Activated CD4-positive, alpha-beta memory T cell treated with anti-CD3 and anti-CD28 coated beads, Interleukin-2, amount 10 ng/mL, durations not matched to agents 7 days and 5 days (primary cell): Measurements from ENCODE around the gene LPCAT3. TPM values are rescaled to one million over a fixed set of nuclear protein-coding genes. Genes with fewer than 3 reads are reported as not detected.

ENCODE experiments used
- CTCF ChIA-PET: fragments of 350-600 bp; sonication (Branson Sonifier 250); formaldehyde crosslinking; loops from one replicate; lab custom pipeline; 2021; ENCODE audit warnings: antibody characterized with exemption, inconsistent platforms; lab: Charles Lee
- POLR2A ChIA-PET: fragments of 350-600 bp; sonication (Branson Sonifier 250); formaldehyde crosslinking; loops from one replicate; lab custom pipeline; 2021; ENCODE audit warnings: antibody characterized with exemption; lab: Charles Lee
- DNase-seq: peaks from one replicate; pipeline ENCODE4 v3.0.0-alpha.2; 2020
- H3K27ac Mint-ChIP-seq: one replicate; pipeline ENCODE4 v1.8.0; 2021; ENCODE audit warnings: mild to moderate bottlenecking, mixed read lengths
- H3K27me3 Mint-ChIP-seq: one replicate; pipeline ENCODE4 v1.8.0; 2021; ENCODE audit warnings: mixed read lengths
- H3K36me3 Mint-ChIP-seq: one replicate; pipeline ENCODE4 v1.8.0; 2021; ENCODE audit warnings: low read depth, mixed read lengths
- H3K4me1 Mint-ChIP-seq: one replicate; pipeline ENCODE4 v1.8.0; 2021; ENCODE audit warnings: mixed read lengths
- H3K4me3 Mint-ChIP-seq: one replicate; pipeline ENCODE4 v1.8.0; 2021; ENCODE audit warnings: mild to moderate bottlenecking, mixed read lengths
- H3K9me3 Mint-ChIP-seq: one replicate; pipeline ENCODE4 v1.8.0; 2021; ENCODE audit warnings: mixed read lengths
- total RNA-seq, 2 experiments: library from RNA; stranded (reverse); gene quantifications; one replicate each; pipeline ENCODE4 v1.2.3, GENCODE V29; 2021

The LPCAT3 gene
- total RNA-seq, 2 experiments from 2014 or later: 34.6 to 37.0 TPM

- no peaks in the 10 kb centered on the region for H3K27me3 Mint-ChIP-seq
- peak overlapping the region; percentile 99 for H3K27ac Mint-ChIP-seq
- DNase-seq: peak; percentile 70
- ChIA-PET POLR2A (interaction anchor here (0.8 to 13.2 kb wide), 19 partner anchors 9 to 271 kb away, joined by 3 to 1188 read pairs (median 8); partner anchors contain the start of genes ATN1, C12orf57, C1RL and CDCA3), CTCF (interaction anchor here (0.6 to 12.2 kb wide), 11 partner anchors 8 to 423 kb away, joined by 3 to 465 read pairs (median 9); partner anchors contain the start of genes C12orf57, PTPN6, RNU7-1 and SPSB2)
- H3K4me1 Mint-ChIP-seq: peaks cover 93% of the 10 kb centered on the region
- peak overlapping the region; percentile 74 for H3K4me3 Mint-ChIP-seq
- no peaks in the 10 kb centered on the region for H3K9me3 Mint-ChIP-seq
- peaks cover 71% of the 10 kb centered on the region for H3K36me3 Mint-ChIP-seq
These were observed 57.5 kb downstream of the LPCAT3 start for GRCh38 chr12:6960593-6961277.

GRCh38 chr12:6959805-6960592 is 58.3 kb downstream of the LPCAT3 start:
- no peaks in the 10 kb centered on the region for H3K27me3 Mint-ChIP-seq
- ChIA-PET POLR2A (interaction anchor here (0.8 to 13.2 kb wide), 18 partner anchors 9 to 207 kb away, joined by 3 to 1188 read pairs (median 14); partner anchors contain the start of genes ATN1, C12orf57, C1RL and CDCA3), CTCF (interaction anchor here (0.6 to 12.2 kb wide), 11 partner anchors 9 to 422 kb away, joined by 3 to 465 read pairs (median 9); partner anchors contain the start of genes C12orf57, LPCAT3, PTPN6 and RNU7-1)
- peaks cover 92% of the 10 kb centered on the region for H3K4me1 Mint-ChIP-seq
- H3K36me3 Mint-ChIP-seq: peaks cover 70% of the 10 kb centered on the region
- peak overlapping the region; percentile 88 for H3K4me3 Mint-ChIP-seq
- no peak for DNase-seq
- H3K9me3 Mint-ChIP-seq: no peaks in the 10 kb centered on the region
- peak overlapping the region; percentile 99 for H3K27ac Mint-ChIP-seq

- Mint-ChIP-seq H3K9me3 (no peaks in the 10 kb centered on the region), H3K36me3 (peaks cover 76% of the 10 kb centered on the region), H3K4me3 (peak overlapping the region; percentile 88), H3K4me1 (peaks cover 92% of the 10 kb centered on the region), H3K27ac (peak overlapping the region; percentile 99), H3K27me3 (no peaks in the 10 kb centered on the region)
- peak; percentile 78 for DNase-seq
- ChIA-PET POLR2A (interaction anchor here (0.7 to 13.2 kb wide), 21 partner anchors 9 to 270 kb away, joined by 3 to 1188 read pairs (median 9); partner anchors contain the start of genes ATN1, C12orf57, C1RL and CDCA3), CTCF (interaction anchor here (1.0 to 12.2 kb wide), 10 partner anchors 9 to 422 kb away, joined by 3 to 465 read pairs (median 8); partner anchors contain the start of genes C12orf57, LPCAT3, PTPN6 and RNU7-1)
These were observed 59.0 kb downstream of the LPCAT3 start for GRCh38 chr12:6959058-6959804.

- H3K36me3 Mint-ChIP-seq: peaks cover 82% of the 10 kb centered on the region
- no peaks in the 10 kb centered on the region for H3K9me3 Mint-ChIP-seq
- no peaks in the 10 kb centered on the region for H3K27me3 Mint-ChIP-seq
- POLR2A ChIA-PET: interaction anchor here (0.7 to 13.2 kb wide), 21 partner anchors 10 to 269 kb away, joined by 3 to 1188 read pairs (median 9); partner anchors contain the start of genes ATN1, C12orf57, C1RL and CDCA3
- peak overlapping the region; percentile 99 for H3K27ac Mint-ChIP-seq
- DNase-seq: no peak
- CTCF ChIA-PET: interaction anchor here (1.0 to 12.2 kb wide), 9 partner anchors 10 to 205 kb away, joined by 3 to 465 read pairs (median 7); partner anchors contain the start of genes C12orf57, LPCAT3, MLF2 and PTPN6
- peak overlapping the region; percentile 88 for H3K4me3 Mint-ChIP-seq
- H3K4me1 Mint-ChIP-seq: peaks cover 93% of the 10 kb centered on the region
These were observed 59.6 kb downstream of the LPCAT3 start for GRCh38 chr12:6958609-6959057.

- peak overlapping the region; percentile 88 for H3K4me3 Mint-ChIP-seq
- H3K36me3 Mint-ChIP-seq: peaks cover 88% of the 10 kb centered on the region
- CTCF ChIA-PET: interaction anchor here (0.6 to 12.2 kb wide), 8 partner anchors 10 to 205 kb away, joined by 3 to 465 read pairs (median 8); partner anchors contain the start of genes C12orf57, LPCAT3, MLF2 and PTPN6
- no peaks in the 10 kb centered on the region for H3K9me3 Mint-ChIP-seq
- DNase-seq: no peak
- H3K27me3 Mint-ChIP-seq: no peaks in the 10 kb centered on the region
- peaks cover 99% of the 10 kb centered on the region for H3K4me1 Mint-ChIP-seq
- POLR2A ChIA-PET: interaction anchor here (0.5 to 13.2 kb wide), 23 partner anchors 10 to 422 kb away, joined by 3 to 1188 read pairs (median 7); partner anchors contain the start of genes ATN1, C12orf57, C1RL and CDCA3
- peak overlapping the region; percentile 99 for H3K27ac Mint-ChIP-seq
These were observed 60.3 kb downstream of the LPCAT3 start for GRCh38 chr12:6957741-6958608.

GRCh38 chr12:6957151-6957701 is 61.0 kb downstream of the LPCAT3 start:
- no peaks in the 10 kb centered on the region for H3K27me3 Mint-ChIP-seq
- POLR2A ChIA-PET: interaction anchor here (0.5 to 13.2 kb wide), 11 partner anchors 9 to 422 kb away, joined by 3 to 1188 read pairs (median 15); partner anchors contain the start of genes C12orf57, C1RL, CDCA3 and EMG1

GRCh38 chr12:6956021-6956727 is 62.1 kb downstream of the LPCAT3 start:
- Mint-ChIP-seq H3K36me3 (peaks cover 94% of the 10 kb centered on the region), H3K4me3 (peak overlapping the region; percentile 48), H3K4me1 (peaks cover 84% of the 10 kb centered on the region), H3K27me3 (no peaks in the 10 kb centered on the region), H3K27ac (peak overlapping the region; percentile 99), H3K9me3 (no peaks in the 10 kb centered on the region)
- DNase-seq: no peak
- ChIA-PET POLR2A (interaction anchor here (1.2 to 13.2 kb wide), 5 partner anchors 8 to 105 kb away, joined by 3 to 1188 read pairs (median 32); partner anchors contain the start of genes C12orf57, CDCA3, EMG1 and PHB2), CTCF (interaction anchor here (1.4 to 12.2 kb wide), 2 partner anchors 8 to 152 kb away, joined by 4 to 465 read pairs; partner anchors contain the start of genes C12orf57, PTPN6 and RNU7-1)

More at GRCh38 chr12:6957151-6957701, 61.0 kb downstream of the LPCAT3 start:
- DNase-seq: peak; percentile 58
- Mint-ChIP-seq H3K4me3 (peak overlapping the region; percentile 48), H3K9me3 (no peaks in the 10 kb centered on the region), H3K27ac (peak overlapping the region; percentile 99), H3K36me3 (peaks cover 96% of the 10 kb centered on the region), H3K4me1 (peaks cover 95% of the 10 kb centered on the region)
- CTCF ChIA-PET: interaction anchor here (0.6 to 12.2 kb wide), 5 partner anchors 9 to 151 kb away, joined by 4 to 465 read pairs (median 7); partner anchors contain the start of genes C12orf57, PTPN6, RNU7-1 and SPSB2

GRCh38 chr12:6955108-6956020 is 62.9 kb downstream of the LPCAT3 start:
- Mint-ChIP-seq H3K4me3 (peak overlapping the region; percentile 94), H3K9me3 (no peaks in the 10 kb centered on the region), H3K4me1 (peaks cover 83% of the 10 kb centered on the region), H3K27me3 (no peaks in the 10 kb centered on the region), H3K27ac (peak overlapping the region; percentile 99), H3K36me3 (peaks cover 86% of the 10 kb centered on the region)
- no peak for DNase-seq
- ChIA-PET POLR2A (interaction anchor here (1.1 to 13.2 kb wide), 2 partner anchors 8 to 11 kb away, joined by 3 to 1188 read pairs; partner anchors contain the start of genes C12orf57, PTPN6 and RNU7-1), CTCF (interaction anchor here (0.6 to 12.2 kb wide), 3 partner anchors 7 to 17 kb away, joined by 3 to 465 read pairs (median 8); partner anchors contain the start of genes C12orf57, PTPN6 and RNU7-1)
